Tibial nerve (tissue), 4 donors: ENCODE data around the gene ERVV-1. TPM values are rescaled to one million over a fixed set of nuclear protein-coding genes. Genes with fewer than 3 reads are reported as not detected.

Experiments
- DNase-seq, 2 donors: peaks; one replicate each; pipeline ENCODE4 v3.0.0-alpha.2; 2019; ENCODE audit warnings: low spot score in 2 of 2
- H3K27ac ChIP-seq, 4 donors: fragments of 200-600 bp; sonication (generic) in 3 of 4; one replicate each; pipeline ENCODE4 v1.5.1; 2017 to 2019; ENCODE audit warnings: mild to moderate bottlenecking in 1 of 4
- H3K27me3 ChIP-seq, 2 donors: fragments of 200-600 bp; sonication (generic) in 1 of 2; one replicate each; pipeline versions ENCODE4 v1.5.1 to v1.6.0; 2017 to 2019
- H3K36me3 ChIP-seq, 3 donors: fragments of 200-600 bp; sonication (generic); one replicate each; pipeline ENCODE4 v1.5.1; 2018 to 2019
- H3K4me1 ChIP-seq, 4 donors: fragments of 200-600 bp; sonication (generic) in 3 of 4; one replicate each; pipeline ENCODE4 v1.5.1; 2017 to 2019
- H3K4me3 ChIP-seq, 4 donors: fragments of 200-600 bp; sonication (generic) in 3 of 4; one replicate each; pipeline ENCODE4 v1.5.1; 2017 to 2019; ENCODE audit warnings: mild to moderate bottlenecking in 1 of 4, moderate library complexity in 1 of 4
- H3K9me3 ChIP-seq, 4 donors: fragments of 200-600 bp; sonication (generic) in 3 of 4; one replicate each; pipeline ENCODE4 v1.5.1; 2017 to 2019
- CTCF ChIP-seq, 5 experiments: fragments of 200-600 bp in 3 of 5; fragments of 450-650 bp in 2 of 5; sonication (generic) in 3 of 5; IDR thresholded peaks; one replicate each; pipeline ENCODE4 v1.5.1; 2016 to 2019; ENCODE audit warnings: antibody characterized with exemption in 5 of 5, mild to moderate bottlenecking in 3 of 5, moderate library complexity in 2 of 5
- EP300 ChIP-seq, 2 donors: sonication (generic); formaldehyde crosslinking; IDR thresholded peaks; one replicate each; pipeline ENCODE4 v1.6.1; 2017; ENCODE audit warnings: antibody characterized with exemption in 2 of 2, mild to moderate bottlenecking in 1 of 2
- POLR2A ChIP-seq, 2 donors: fragments of 450-650 bp; IDR thresholded peaks; one replicate each; pipeline ENCODE4 v1.6.1; 2017; ENCODE audit warnings: antibody characterized with exemption in 2 of 2, mild to moderate bottlenecking in 2 of 2, moderate library complexity in 2 of 2
- WGBS, 2 donors: methylation state at CpG; one replicate each; pipeline ENCODE4 v1.1.5; 2018; 5-methylcytosine and 5-hydroxymethylcytosine counted together
- total RNA-seq, 4 donors: library from RNA; depleted of rRNA; stranded (reverse); fragments of >200 nt; gene quantifications; one replicate each; pipeline ENCODE4 v1.1.0, GENCODE V29; 2016

Gene ERVV-1
- total RNA-seq, 4 donors from 2014 or later, result not detected

- no peak for TF ChIP-seq CTCF (IDR thresholded peaks at IDR 0.05)
- TF ChIP-seq EP300 (IDR thresholded peaks at IDR 0.05), result no peak
- no peak for TF ChIP-seq POLR2A (IDR thresholded peaks at IDR 0.05)
- H3K9me3 ChIP-seq, result peaks cover 0 to 73% (median 1%) of the 10 kb centered on the region in 4 donors
- H3K36me3 ChIP-seq, result no peaks in the 10 kb centered on the region
- no peaks in the 10 kb centered on the region for H3K4me1 ChIP-seq
- DNase-seq, result no peak
- 65 to 75% methylated on average over 4 of the region's 4 CpGs for WGBS, 2 donors
- H3K27ac ChIP-seq, result no peak overlapping the region
- H3K4me3 ChIP-seq, result no peak overlapping the region
- H3K27me3 ChIP-seq, result no peaks in the 10 kb centered on the region
Measured at GRCh38 chr19:53034948-53035675, 21.4 kb downstream of the ERVV-1 start.

- H3K27me3 ChIP-seq, result no peaks in the 10 kb centered on the region
- TF ChIP-seq POLR2A (IDR thresholded peaks at IDR 0.05), result no peak
- no peak for TF ChIP-seq CTCF (IDR thresholded peaks at IDR 0.05)
- TF ChIP-seq EP300 (IDR thresholded peaks at IDR 0.05), result no peak
- 14 to 15% methylated on average over 52 of the region's 52 CpGs for WGBS, 2 donors
- no peaks in the 10 kb centered on the region for H3K4me1 ChIP-seq
- H3K4me3 ChIP-seq, result no peak overlapping the region
- H3K27ac ChIP-seq, result no peak overlapping the region
- no peaks in the 10 kb centered on the region for H3K36me3 ChIP-seq
- no peak for DNase-seq
- H3K9me3 ChIP-seq, result peaks cover 0 to 76% (median 1%) of the 10 kb centered on the region in 4 donors
Measured at GRCh38 chr19:53037101-53038097, 23.7 kb downstream of the ERVV-1 start.

GRCh38 chr19:53041366-53041765 lies 27.6 kb downstream of the ERVV-1 start:
- Histone ChIP-seq H3K27ac (no peak overlapping the region), H3K36me3 (no peaks in the 10 kb centered on the region), H3K27me3 (no peaks in the 10 kb centered on the region), H3K4me3 (no peak overlapping the region), H3K4me1 (no peaks in the 10 kb centered on the region), H3K9me3 (peaks cover 0 to 86% (median 0%) of the 10 kb centered on the region in 4 donors)
- TF ChIP-seq CTCF (IDR thresholded peaks at IDR 0.05) (no peak), EP300 (IDR thresholded peaks at IDR 0.05) (no peak), POLR2A (IDR thresholded peaks at IDR 0.05) (no peak)
- WGBS, 2 donors, result 70 to 94% methylated on average over 1 of the region's 1 CpG
- DNase-seq, result no peak

- Histone ChIP-seq H3K36me3 (no peaks in the 10 kb centered on the region), H3K27ac (no peak overlapping the region), H3K4me3 (no peak overlapping the region), H3K9me3 (peaks cover 0 to 78% (median 4%) of the 10 kb centered on the region in 4 donors), H3K27me3 (no peaks in the 10 kb centered on the region), H3K4me1 (no peaks in the 10 kb centered on the region)
- WGBS, 2 donors, result 76 to 82% methylated on average over 16 of the region's 16 CpGs
- TF ChIP-seq POLR2A (IDR thresholded peaks at IDR 0.05), result no peak
- TF ChIP-seq EP300 (IDR thresholded peaks at IDR 0.05), result no peak
- no peak for TF ChIP-seq CTCF (IDR thresholded peaks at IDR 0.05)
- no peak for DNase-seq
Measured at GRCh38 chr19:53045536-53045935, 31.8 kb downstream of the ERVV-1 start.
